Gastroesophageal sphincter (tissue), 4 donors: ENCODE data around the gene CDK10. TPM values are rescaled to one million over a fixed set of nuclear protein-coding genes. Genes with fewer than 3 reads are reported as not detected.
A peak's percentile ranks its signal among the peaks of the same experiment; 100 is the strongest.

Source experiments
- ATAC-seq: fragments of 150-250 bp; one replicate; pipeline ENCODE4 v1.9.1; 2016; ENCODE audit warnings: mild to moderate bottlenecking, moderate library complexity
- H3K27ac ChIP-seq, 4 donors: fragments of 200-600 bp; sonication (generic) in 3 of 4; 1 replicate in 3 of 4; 2 replicates in 1 of 4; pipeline ENCODE4 v1.5.1; 2016 to 2019
- H3K27me3 ChIP-seq: fragments of 200-600 bp; sonication (generic); one replicate; pipeline ENCODE4 v1.5.1; 2019
- H3K36me3 ChIP-seq, 2 donors: fragments of 200-600 bp; sonication (generic); one replicate each; pipeline ENCODE4 v1.5.1; 2019; ENCODE audit warnings: control low read depth in 1 of 2
- H3K4me1 ChIP-seq, 3 donors: fragments of 200-600 bp; sonication (generic); 1 replicate in 2 of 3; 2 replicates in 1 of 3; pipeline ENCODE4 v1.5.1; 2016 to 2019; ENCODE audit warnings: control low read depth in 2 of 3
- H3K4me3 ChIP-seq, 2 donors: fragments of 200-600 bp; sonication (generic); one replicate each; pipeline ENCODE4 v1.5.1; 2019; ENCODE audit warnings: mild to moderate bottlenecking in 1 of 2, moderate library complexity in 1 of 2
- H3K9me3 ChIP-seq, 3 donors: fragments of 200-600 bp; sonication (generic); one replicate each; pipeline ENCODE4 v1.5.1; 2017 to 2019; ENCODE audit warnings: control low read depth in 2 of 3
- EP300 ChIP-seq: sonication (generic); formaldehyde crosslinking; IDR thresholded peaks from one replicate; pipeline ENCODE4 v1.6.1; 2017; ENCODE audit warnings: antibody characterized with exemption, mild to moderate bottlenecking
- POLR2A ChIP-seq, 2 donors: fragments of 450-650 bp; IDR thresholded peaks; one replicate each; pipeline ENCODE4 v1.6.1; 2017; ENCODE audit warnings: antibody characterized with exemption in 2 of 2, mild to moderate bottlenecking in 2 of 2, moderate library complexity in 1 of 2
- POLR2AphosphoS5 ChIP-seq: sonication (generic); formaldehyde crosslinking; IDR thresholded peaks from one replicate; pipeline ENCODE4 v1.6.1; 2017; ENCODE audit warnings: antibody characterized with exemption
- WGBS, 2 donors: methylation state at CpG; one replicate each; pipeline ENCODE4 v1.1.5; 2018; ENCODE audit warnings: low coverage in 1 of 2; 5-methylcytosine and 5-hydroxymethylcytosine counted together
- total RNA-seq, 4 donors: library from RNA; depleted of rRNA; stranded (reverse); fragments of >200 nt; gene quantifications; one replicate each; pipeline ENCODE4 v1.1.0, GENCODE V29; 2016
- TF ChIP-seq, protein P1 (sequence below), 4 experiments: fragments of 200-600 bp in 2 of 4; fragments of 450-650 bp in 2 of 4; sonication (generic) in 1 of 4; IDR thresholded peaks; one replicate each; pipeline ENCODE4 v1.5.1; 2017 to 2019; ENCODE audit warnings: antibody characterized with exemption in 4 of 4, mild to moderate bottlenecking in 2 of 4, moderate library complexity in 2 of 4

CDK10 gene
- total RNA-seq, 4 donors from 2014 or later, result 24.1 to 44.0 (median 28.9) TPM

- H3K36me3 ChIP-seq, result peaks cover 0 to 66% of the 10 kb centered on the region in 2 donors
- H3K27ac ChIP-seq, result no peak overlapping the region
- WGBS, 2 donors, result 100% methylated on average over 2 of the region's 15 CpGs
- no peaks in the 10 kb centered on the region for H3K9me3 ChIP-seq
- no peak overlapping the region for H3K4me3 ChIP-seq
- peaks cover 0 to 9% (median 5%) of the 10 kb centered on the region in 3 donors for H3K4me1 ChIP-seq
- TF ChIP-seq EP300, result no peak
- ATAC-seq, result no peak
- H3K27me3 ChIP-seq, result no peaks in the 10 kb centered on the region
Observed at GRCh38 chr16:89651584-89651983, 34.9 kb upstream of the CDK10 start.

DNA sequence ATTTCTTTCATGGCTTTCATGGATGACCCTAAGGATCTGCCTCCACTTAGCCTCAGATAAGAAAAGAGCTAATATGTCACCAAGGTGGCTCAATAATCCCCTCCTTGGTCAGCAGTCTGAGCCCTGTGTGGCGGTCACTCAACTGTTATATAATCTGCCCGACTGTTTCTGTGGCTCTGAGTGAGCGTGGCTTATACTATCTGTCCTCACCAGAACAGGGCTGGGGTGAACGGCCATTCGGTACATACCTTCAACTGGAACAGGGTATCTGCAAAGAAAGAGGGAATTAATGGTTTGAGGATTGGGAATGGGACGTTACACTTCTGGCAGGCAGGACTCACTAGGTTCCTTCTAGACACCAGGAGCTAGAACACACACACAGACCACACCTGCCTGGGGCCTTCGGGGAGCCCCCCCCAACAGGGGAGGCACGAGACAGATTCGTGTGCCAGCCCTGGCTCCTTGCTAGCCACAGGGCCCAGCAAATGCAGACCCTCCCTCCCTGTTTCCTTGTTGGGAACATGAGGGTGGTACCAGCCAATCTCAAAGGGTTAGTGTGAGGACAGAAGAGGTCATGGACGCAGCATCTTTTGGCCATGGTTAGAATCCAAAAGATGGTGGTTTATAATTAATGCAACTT lies 32.7 kb upstream of the CDK10 start:
- TF ChIP-seq POLR2AphosphoS5 (no peak), EP300 (no peak), POLR2A (IDR thresholded peaks at IDR 0.05) (no peak)
- TF ChIP-seq, protein P1, sequence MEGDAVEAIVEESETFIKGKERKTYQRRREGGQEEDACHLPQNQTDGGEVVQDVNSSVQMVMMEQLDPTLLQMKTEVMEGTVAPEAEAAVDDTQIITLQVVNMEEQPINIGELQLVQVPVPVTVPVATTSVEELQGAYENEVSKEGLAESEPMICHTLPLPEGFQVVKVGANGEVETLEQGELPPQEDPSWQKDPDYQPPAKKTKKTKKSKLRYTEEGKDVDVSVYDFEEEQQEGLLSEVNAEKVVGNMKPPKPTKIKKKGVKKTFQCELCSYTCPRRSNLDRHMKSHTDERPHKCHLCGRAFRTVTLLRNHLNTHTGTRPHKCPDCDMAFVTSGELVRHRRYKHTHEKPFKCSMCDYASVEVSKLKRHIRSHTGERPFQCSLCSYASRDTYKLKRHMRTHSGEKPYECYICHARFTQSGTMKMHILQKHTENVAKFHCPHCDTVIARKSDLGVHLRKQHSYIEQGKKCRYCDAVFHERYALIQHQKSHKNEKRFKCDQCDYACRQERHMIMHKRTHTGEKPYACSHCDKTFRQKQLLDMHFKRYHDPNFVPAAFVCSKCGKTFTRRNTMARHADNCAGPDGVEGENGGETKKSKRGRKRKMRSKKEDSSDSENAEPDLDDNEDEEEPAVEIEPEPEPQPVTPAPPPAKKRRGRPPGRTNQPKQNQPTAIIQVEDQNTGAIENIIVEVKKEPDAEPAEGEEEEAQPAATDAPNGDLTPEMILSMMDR (IDR thresholded peaks at IDR 0.05), result no peak
- Histone ChIP-seq H3K27ac (no peak overlapping the region), H3K4me3 (no peak overlapping the region), H3K4me1 (peaks cover 0 to 22% (median 14%) of the 10 kb centered on the region in 3 donors), H3K27me3 (no peaks in the 10 kb centered on the region), H3K36me3 (peaks cover 0 to 52% of the 10 kb centered on the region in 2 donors), H3K9me3 (no peaks in the 10 kb centered on the region)
- ATAC-seq, result no peak
- 75 to 83% methylated on average over 6 to 7 of the region's 10 CpGs for WGBS, 2 donors

GRCh38 chr16:89655062-89655643 lies 31.3 kb upstream of the CDK10 start:
- peaks cover 0 to 42% of the 10 kb centered on the region in 2 donors for H3K36me3 ChIP-seq
- H3K9me3 ChIP-seq, result no peaks in the 10 kb centered on the region
- no peak overlapping the region for H3K4me3 ChIP-seq
- peaks cover 0 to 27% (median 16%) of the 10 kb centered on the region in 3 donors for H3K4me1 ChIP-seq
- WGBS, 2 donors, result 85 to 87% methylated on average over 6 to 8 of the region's 10 CpGs
- ATAC-seq, result no peak
- no peak for TF ChIP-seq POLR2A (IDR thresholded peaks at IDR 0.05)
- no peak for TF ChIP-seq EP300
- TF ChIP-seq, protein P1 (IDR thresholded peaks at IDR 0.05), result no peak
- no peaks in the 10 kb centered on the region for H3K27me3 ChIP-seq
- no peak overlapping the region for H3K27ac ChIP-seq

- H3K36me3 ChIP-seq, result peaks cover 0 to 43% of the 10 kb centered on the region in 2 donors
- no peaks in the 10 kb centered on the region for H3K27me3 ChIP-seq
- H3K27ac ChIP-seq, result peak overlapping the region in 3 of 4 donors; percentile 86 to 88 (median 87)
- 20 to 57% methylated on average over 7 to 8 of the region's 32 CpGs for WGBS, 2 donors
- H3K9me3 ChIP-seq, result no peaks in the 10 kb centered on the region
- H3K4me3 ChIP-seq, result peak overlapping the region; percentile 56 to 99
- TF ChIP-seq POLR2A (IDR thresholded peaks at IDR 0.05) (no peak), POLR2AphosphoS5 (no peak), EP300 (no peak)
- TF ChIP-seq, protein P1 (IDR thresholded peaks at IDR 0.05), result no peak
- peaks cover 0 to 27% (median 16%) of the 10 kb centered on the region in 3 donors for H3K4me1 ChIP-seq
- no peak for ATAC-seq
Observed at GRCh38 chr16:89656435-89657121, 29.9 kb upstream of the CDK10 start.

DNA sequence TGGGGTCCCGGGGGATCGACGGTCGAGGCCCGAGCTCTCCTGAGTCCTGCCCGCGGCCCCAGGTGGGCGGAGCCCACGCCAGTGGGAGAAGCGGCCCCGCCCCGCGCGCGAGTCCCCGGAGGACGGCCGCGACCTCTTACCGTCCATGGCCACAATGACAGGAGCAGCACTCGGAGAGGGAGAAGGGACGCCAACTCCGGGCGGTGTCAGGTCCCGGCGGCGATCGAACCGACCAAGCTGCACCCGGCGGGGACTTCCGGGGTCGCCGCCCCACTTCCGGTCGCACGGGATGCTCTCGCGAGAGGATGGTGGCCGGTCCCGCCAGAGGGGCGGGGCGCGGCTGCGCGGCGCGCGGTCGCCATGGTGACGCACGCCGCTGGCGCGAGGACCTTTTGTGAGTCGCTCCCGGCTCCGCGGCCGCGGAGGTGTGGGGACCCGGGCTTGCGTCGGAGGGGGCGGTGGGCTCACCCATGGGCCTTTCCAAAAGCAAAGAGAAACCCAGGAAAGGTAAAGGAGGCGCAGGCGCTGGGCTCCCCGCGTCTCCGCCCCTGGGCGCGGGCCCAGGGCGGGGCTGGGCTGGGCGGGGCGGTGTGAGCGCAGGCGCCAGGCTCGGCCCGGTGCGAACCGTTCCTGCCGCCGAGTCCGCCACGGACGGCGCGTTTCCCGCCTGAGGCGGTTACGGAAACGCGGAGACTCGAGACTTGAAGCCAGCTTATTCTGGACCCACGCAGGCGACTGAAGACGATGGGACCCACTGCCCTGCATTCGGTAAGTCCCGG lies 28.9 kb upstream of the CDK10 start, which contains the start of the genes CHMP1A and SPATA33:
Gene CHMP1A (minus strand): TSS at position 267 of the 779 bp plus-strand sequence. CDS start 120 bp downstream, at position 147.
Gene SPATA33 (plus strand): TSS at position 395 of the 779 bp plus-strand sequence. CDS start 76 bp downstream, at position 471.
- WGBS, 2 donors, result 0% methylated on average over 4 of the region's 99 CpGs; no CpG with 5 or more reads in 1 of the 2 donors
- peak within 1 kb of the TSS; percentile 56 to 99 for H3K4me3 ChIP-seq
- H3K36me3 ChIP-seq, result peaks cover 0 to 43% of the 10 kb centered on the region in 2 donors
- H3K27ac ChIP-seq, result peak within 1 kb of the TSS; percentile 19 to 88 (median 86)
- no peaks in the 10 kb centered on the region for H3K9me3 ChIP-seq
- H3K4me1 ChIP-seq, result peaks cover 0 to 27% (median 16%) of the 10 kb centered on the region in 3 donors
- H3K27me3 ChIP-seq, result no peaks in the 10 kb centered on the region
- ATAC-seq, result peak; percentile 95
- TF ChIP-seq, protein P1 (IDR thresholded peaks at IDR 0.05), result no peak
- TF ChIP-seq POLR2A (IDR thresholded peaks at IDR 0.05) (peak; percentile 60 to 65), POLR2AphosphoS5 (peak; percentile 87)
